ENCODE measurements around the gene TBC1D5.

DNA sequence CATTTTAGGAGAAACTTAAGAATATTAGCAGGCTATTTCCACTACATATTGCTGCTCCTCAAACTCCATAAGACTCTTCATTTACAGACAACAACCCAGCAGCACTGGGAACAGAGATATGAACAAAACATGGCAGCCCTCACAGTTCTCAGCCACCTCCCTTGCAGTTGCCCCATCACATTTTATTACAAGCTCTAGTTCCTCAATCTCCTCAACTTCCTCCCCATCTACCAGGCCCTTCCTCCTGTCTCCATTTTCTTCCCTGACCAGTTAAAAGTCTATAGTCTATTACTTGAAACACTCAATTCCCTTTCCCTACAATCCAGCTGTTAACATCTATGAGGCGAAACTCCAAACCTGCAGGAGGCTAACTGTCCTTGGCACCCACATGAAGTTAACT, 412.5 kb downstream of the TBC1D5 start:
- TF ChIP-seq, protein P1, sequence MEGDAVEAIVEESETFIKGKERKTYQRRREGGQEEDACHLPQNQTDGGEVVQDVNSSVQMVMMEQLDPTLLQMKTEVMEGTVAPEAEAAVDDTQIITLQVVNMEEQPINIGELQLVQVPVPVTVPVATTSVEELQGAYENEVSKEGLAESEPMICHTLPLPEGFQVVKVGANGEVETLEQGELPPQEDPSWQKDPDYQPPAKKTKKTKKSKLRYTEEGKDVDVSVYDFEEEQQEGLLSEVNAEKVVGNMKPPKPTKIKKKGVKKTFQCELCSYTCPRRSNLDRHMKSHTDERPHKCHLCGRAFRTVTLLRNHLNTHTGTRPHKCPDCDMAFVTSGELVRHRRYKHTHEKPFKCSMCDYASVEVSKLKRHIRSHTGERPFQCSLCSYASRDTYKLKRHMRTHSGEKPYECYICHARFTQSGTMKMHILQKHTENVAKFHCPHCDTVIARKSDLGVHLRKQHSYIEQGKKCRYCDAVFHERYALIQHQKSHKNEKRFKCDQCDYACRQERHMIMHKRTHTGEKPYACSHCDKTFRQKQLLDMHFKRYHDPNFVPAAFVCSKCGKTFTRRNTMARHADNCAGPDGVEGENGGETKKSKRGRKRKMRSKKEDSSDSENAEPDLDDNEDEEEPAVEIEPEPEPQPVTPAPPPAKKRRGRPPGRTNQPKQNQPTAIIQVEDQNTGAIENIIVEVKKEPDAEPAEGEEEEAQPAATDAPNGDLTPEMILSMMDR (IDR thresholded peaks at IDR 0.05): no peak
- no peak for TF ChIP-seq POLR2A (IDR thresholded peaks at IDR 0.05)
